Epithelial cell of umbilical artery (primary cell): Measurements from ENCODE around the gene SELP. TPM values are rescaled to one million over a fixed set of nuclear protein-coding genes. Genes with fewer than 3 reads are reported as not detected.

Experiments used
- total RNA-seq: library from RNA; depleted of rRNA; stranded (reverse); fragments of >200 nt; gene quantifications from 2 replicates; pipeline ENCODE4 v1.2.3, GENCODE V29; 2014

Gene SELP
- 0.30 and 0.32 TPM in 2 replicates for total RNA-seq

DNA sequence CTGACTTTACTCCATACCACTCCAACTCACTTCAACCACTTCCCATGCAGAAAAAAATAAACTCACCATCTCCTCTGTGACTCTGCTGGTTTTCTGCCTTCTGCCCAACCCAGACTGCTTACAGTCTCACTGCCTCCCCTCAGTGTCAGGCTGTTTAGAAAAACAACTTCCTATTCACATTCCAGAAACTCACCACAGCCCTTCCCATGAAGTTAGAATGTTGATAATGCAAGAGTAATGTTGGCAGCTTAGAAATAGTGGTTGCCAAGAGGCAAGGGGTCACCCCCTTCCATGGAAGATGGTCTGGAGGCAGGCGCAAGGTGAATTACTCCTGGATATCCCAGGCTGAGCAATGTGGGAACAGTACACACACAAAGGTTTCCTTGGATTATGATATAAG, at the start of gene SELP:
TSS of gene SELP (minus strand) at position 119 of the 400 bp plus-strand sequence. CDS start at position 69, 50 bp downstream.

DNA sequence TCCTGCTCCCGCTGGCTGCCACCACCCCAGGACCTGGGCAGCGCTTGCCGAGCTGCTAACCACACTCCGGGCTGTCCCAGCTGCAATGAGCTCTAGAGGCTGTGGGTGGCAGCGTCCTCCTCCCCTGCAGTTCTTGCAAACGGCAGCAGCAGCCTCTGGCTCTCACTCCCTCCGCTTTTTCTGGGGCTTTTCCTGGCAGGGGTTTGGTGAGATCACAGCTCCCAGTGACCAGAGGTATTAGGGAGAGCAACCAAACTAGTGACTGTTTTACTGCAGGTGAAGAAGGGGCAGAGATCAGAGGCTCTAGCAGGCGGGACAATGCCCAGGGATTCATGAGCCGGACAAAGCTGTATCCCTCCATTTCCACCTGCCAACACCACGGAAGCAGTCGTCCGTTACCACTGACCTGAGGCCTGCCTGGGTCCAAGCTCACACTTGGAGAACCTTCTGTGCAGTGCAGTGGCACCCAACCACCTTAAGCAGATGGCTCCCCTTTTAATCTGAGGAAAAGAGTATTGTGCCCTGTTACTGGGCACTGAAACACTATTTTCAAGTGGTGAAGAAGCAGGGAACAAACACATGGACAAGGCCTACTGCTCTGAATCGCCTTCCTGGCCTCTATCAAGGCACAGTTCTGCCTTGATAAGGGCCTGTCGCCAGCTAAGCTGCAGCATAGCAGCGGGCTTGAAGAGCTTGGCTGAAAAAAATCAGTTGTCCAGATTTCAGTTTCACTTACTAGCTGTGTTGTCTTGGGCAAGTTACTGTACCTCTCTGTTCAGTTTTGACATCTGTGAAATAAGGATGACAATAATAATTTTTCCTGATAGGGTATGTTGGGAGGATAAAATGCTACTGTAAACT, 43.3 kb downstream of the SELP start, which contains the start of gene F5:
TSS of gene F5 (minus strand) at position 87 of the 861 bp plus-strand sequence. CDS start 95 bp downstream, outside the sequence.

Other genes with a start within 250 kb of the SELP start
- 0.91 and 1.3 TPM in 2 replicates for gene CCDC181, start 202.7 kb downstream of the SELP start, total RNA-seq
- 11.4 and 12.0 TPM in 2 replicates for gene SLC19A2, start 144.2 kb downstream of the SELP start, total RNA-seq
- gene F5, start 43.6 kb downstream of the SELP start, total RNA-seq, result not detected in 2 replicates
- gene SELL, start 81.5 kb upstream of the SELP start, total RNA-seq, result 0.65 and 1.1 TPM in 2 replicates
- 2.0 and 3.9 TPM in 2 replicates for gene SELE, start 104.0 kb upstream of the SELP start, total RNA-seq
- 5.8 and 13.7 TPM in 2 replicates for gene METTL18, start 164.8 kb upstream of the SELP start, total RNA-seq